RWPE2 (cell line): ENCODE measurements around the gene LTB4R.

Experiments used
- ATAC-seq: fragments of 200-7000 bp; cut with Tn5 transposase; 3 replicates; pipeline ENCODE4 v1.9.1; 2021; ENCODE audit warnings: low read depth
- DNase-seq: peaks from one replicate; pipeline ENCODE4 v3.0.0-alpha.2; 2020; ENCODE audit warnings: low spot score
- H3K27ac ChIP-seq: fragments of 450-650 bp; 2 replicates; pipeline ENCODE4 v1.5.1; 2017; ENCODE audit warnings: mild to moderate bottlenecking; ENCODE audit not compliant: poor library complexity, severe bottlenecking
- H3K27me3 ChIP-seq: fragments of 250-450 bp; sonication (Bioruptor Pico); 2 replicates; pipeline ENCODE4 v1.5.1; 2021; ENCODE audit warnings: mild to moderate bottlenecking, moderate library complexity; ENCODE audit not compliant: insufficient read depth, poor library complexity, severe bottlenecking
- H3K36me3 ChIP-seq: fragments of 250-450 bp; sonication (Bioruptor Pico); 2 replicates; pipeline ENCODE4 v1.5.1; 2020; ENCODE audit warnings: low read depth, mild to moderate bottlenecking, moderate library complexity
- H3K4me1 ChIP-seq: fragments of 250-450 bp; sonication (Bioruptor Pico); 2 replicates; pipeline ENCODE4 v1.5.1; 2021; ENCODE audit warnings: mild to moderate bottlenecking, moderate library complexity; ENCODE audit not compliant: insufficient read depth, poor library complexity, severe bottlenecking
- H3K4me3 ChIP-seq: fragments of 250-450 bp; sonication (Bioruptor Pico); 2 replicates; pipeline ENCODE4 v1.5.1; 2021; ENCODE audit warnings: mild to moderate bottlenecking, moderate library complexity; ENCODE audit not compliant: severe bottlenecking
- H3K9me3 ChIP-seq: fragments of 250-450 bp; sonication (Bioruptor Pico); 2 replicates; pipeline ENCODE4 v1.5.1; 2021; ENCODE audit warnings: mild to moderate bottlenecking, moderate library complexity; ENCODE audit not compliant: severe bottlenecking
- CTCF ChIP-seq: fragments of 450-650 bp; IDR thresholded peaks from one replicate; pipeline ENCODE4 v1.5.1; 2017; ENCODE audit warnings: mild to moderate bottlenecking, moderate library complexity; ENCODE audit not compliant: poor library complexity, severe bottlenecking

Gene LTB4R

GRCh38 chr14:24299255-24300191 lies 11.8 kb upstream of the LTB4R start, which contains the start of the genes DHRS1 and NOP9:
DHRS1 (minus strand) TSS chr14:24299780; CDS start chr14:24299106, 674 bp downstream.
NOP9 (plus strand) TSS chr14:24299850; CDS start chr14:24299955, 105 bp downstream.
- H3K27ac ChIP-seq = peak within 1 kb of the TSS; percentile 81
- peak within 1 kb of the TSS; percentile 83 for H3K4me3 ChIP-seq
- peaks cover 23% of the 10 kb centered on the region for H3K4me1 ChIP-seq
- peaks cover 79% of the 10 kb centered on the region for H3K36me3 ChIP-seq
- H3K27me3 ChIP-seq = no peaks in the 10 kb centered on the region
- DNase-seq (peak; percentile 91), ATAC-seq (peak; percentile 63)
- no peak for TF ChIP-seq CTCF
- H3K9me3 ChIP-seq = no peaks in the 10 kb centered on the region

GRCh38 chr14:24300326-24300980 lies 10.8 kb upstream of the LTB4R start:
- TF ChIP-seq CTCF = no peak
- peak overlapping the region; percentile 81 for H3K27ac ChIP-seq
- H3K4me3 ChIP-seq = peak overlapping the region; percentile 83
- ATAC-seq = no peak
- no peak for DNase-seq
- H3K4me1 ChIP-seq = peaks cover 23% of the 10 kb centered on the region
- no peaks in the 10 kb centered on the region for H3K9me3 ChIP-seq
- H3K27me3 ChIP-seq = no peaks in the 10 kb centered on the region
- peaks cover 79% of the 10 kb centered on the region for H3K36me3 ChIP-seq

- no peak for TF ChIP-seq CTCF
- no peaks in the 10 kb centered on the region for H3K9me3 ChIP-seq
- no peak overlapping the region for H3K4me3 ChIP-seq
- H3K36me3 ChIP-seq = peaks cover 62% of the 10 kb centered on the region
- H3K27ac ChIP-seq = no peak overlapping the region
- ATAC-seq (no peak), DNase-seq (no peak)
- no peaks in the 10 kb centered on the region for H3K27me3 ChIP-seq
- H3K4me1 ChIP-seq = no peaks in the 10 kb centered on the region
Observed at GRCh38 chr14:24304019-24304387, 7.3 kb upstream of the LTB4R start.

GRCh38 chr14:24307156-24307574 lies 4.1 kb upstream of the LTB4R start:
- TF ChIP-seq CTCF = no peak
- DNase-seq (no peak), ATAC-seq (no peak)
- H3K9me3 ChIP-seq = no peaks in the 10 kb centered on the region
- H3K27me3 ChIP-seq = no peaks in the 10 kb centered on the region
- peaks cover 49% of the 10 kb centered on the region for H3K36me3 ChIP-seq
- peaks cover 16% of the 10 kb centered on the region for H3K4me1 ChIP-seq
- no peak overlapping the region for H3K4me3 ChIP-seq
- no peak overlapping the region for H3K27ac ChIP-seq
